ENCODE measurements around the gene NAA20.
A peak's percentile ranks its signal among the peaks of the same experiment; 100 is the strongest.

Gene NAA20

GRCh38 chr20:19996222-19996621, 20.9 kb upstream of the NAA20 start:
- no peak for TF ChIP-seq CTCF (conservative IDR thresholded peaks at IDR 0.05; ENCODE audit: low read depth, low read length)
- no peak overlapping the region for H3K4me3 ChIP-seq (ENCODE audit: low read depth, low read length)
- no peak for DNase-seq (ENCODE audit: low read depth)

- H3K4me3 ChIP-seq (ENCODE audit: low read depth, low read length) = no peak overlapping the region
- DNase-seq (ENCODE audit: low read depth) = peak; percentile 34
- TF ChIP-seq CTCF (conservative IDR thresholded peaks at IDR 0.05; ENCODE audit: low read depth, low read length) = no peak
These were observed 20.2 kb upstream of the NAA20 start for GRCh38 chr20:19996917-19997316.

- no peak overlapping the region for H3K4me3 ChIP-seq (ENCODE audit: low read depth, low read length)
- no peak for DNase-seq (ENCODE audit: low read depth)
- no peak for TF ChIP-seq CTCF (conservative IDR thresholded peaks at IDR 0.05; ENCODE audit: low read depth, low read length)
These were observed 18.0 kb upstream of the NAA20 start for GRCh38 chr20:19998990-19999705.

GRCh38 chr20:20000211-20000968, 16.8 kb upstream of the NAA20 start:
- TF ChIP-seq CTCF (conservative IDR thresholded peaks at IDR 0.05; ENCODE audit: low read depth, low read length) = no peak
- no peak overlapping the region for H3K4me3 ChIP-seq (ENCODE audit: low read depth, low read length)
- peak; percentile 25 for DNase-seq (ENCODE audit: low read depth)

- peak; percentile 84 for DNase-seq (ENCODE audit: low read depth)
- H3K4me3 ChIP-seq (ENCODE audit: low read depth, low read length) = no peak overlapping the region
These were observed 14.8 kb upstream of the NAA20 start for GRCh38 chr20:20002101-20002998.

More at GRCh38 chr20:20002101-20002998, 14.8 kb upstream of the NAA20 start:
- no peak for TF ChIP-seq CTCF (conservative IDR thresholded peaks at IDR 0.05; ENCODE audit: low read depth, low read length)
